Cardiac fibroblast (primary cell): ENCODE measurements around the gene ABCA3.

ENCODE experiments used
- DNase-seq, 2 donors: peaks; one replicate each; pipeline versions ENCODE4 v3.0.0 to v3.0.0-alpha.2; 2010; ENCODE audit warnings: low read depth in 2 of 2
- H3K4me3 ChIP-seq, 2 donors: replicated peaks in 1 of 2; 1 replicate in 1 of 2; 2 replicates in 1 of 2; pipeline ENCODE4 v1.5.1; 2011; ENCODE audit warnings: low read depth in 2 of 2, low read length in 2 of 2, mild to moderate bottlenecking in 2 of 2, moderate library complexity in 1 of 2
- TF ChIP-seq, protein P1 (sequence below): IDR thresholded peaks from one replicate; pipeline ENCODE4 v1.5.1; 2011; ENCODE audit warnings: low read depth, mild to moderate bottlenecking, low read length, inconsistent platforms

The ABCA3 gene

DNA sequence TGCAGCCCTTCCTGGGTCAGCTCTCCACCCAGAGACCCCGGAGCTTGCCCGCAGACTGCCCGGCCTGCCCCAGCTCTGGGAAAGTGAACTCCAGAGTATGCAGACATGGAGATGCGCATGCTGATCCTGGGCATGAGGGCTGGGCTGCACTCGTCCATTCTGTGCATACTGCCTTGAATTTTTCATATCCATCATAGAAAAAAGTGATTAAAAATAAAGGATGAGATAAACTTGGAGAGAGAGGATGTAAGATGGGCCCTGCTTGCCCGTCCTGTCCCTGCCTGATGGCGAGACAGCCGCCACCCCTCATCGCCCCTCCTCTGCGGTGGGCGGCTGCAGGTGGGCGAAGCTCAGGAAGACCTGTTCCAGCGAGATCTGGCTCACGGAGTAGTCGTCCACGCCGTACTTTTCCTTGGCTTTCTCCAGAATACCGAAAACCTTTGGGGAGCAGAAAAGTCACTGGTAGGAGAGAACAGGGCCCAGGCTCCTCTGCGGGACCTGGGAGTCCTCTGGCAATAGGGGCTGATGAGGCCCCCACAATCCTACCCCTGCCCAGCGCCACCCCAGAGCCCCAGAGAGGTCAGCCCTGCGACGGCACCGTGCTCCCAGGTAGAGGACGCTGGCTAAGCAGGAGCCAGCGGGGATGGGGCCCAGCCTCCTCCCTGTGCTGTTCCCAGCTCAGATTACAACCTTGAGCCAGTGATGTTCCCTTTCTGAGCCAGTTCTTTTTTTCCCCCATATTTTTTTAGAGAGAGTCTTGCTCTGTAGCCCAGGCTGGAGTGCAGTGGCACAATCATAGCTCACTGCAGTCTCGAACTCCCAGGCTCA is 63.9 kb downstream of the ABCA3 start:
- TF ChIP-seq, protein P1, sequence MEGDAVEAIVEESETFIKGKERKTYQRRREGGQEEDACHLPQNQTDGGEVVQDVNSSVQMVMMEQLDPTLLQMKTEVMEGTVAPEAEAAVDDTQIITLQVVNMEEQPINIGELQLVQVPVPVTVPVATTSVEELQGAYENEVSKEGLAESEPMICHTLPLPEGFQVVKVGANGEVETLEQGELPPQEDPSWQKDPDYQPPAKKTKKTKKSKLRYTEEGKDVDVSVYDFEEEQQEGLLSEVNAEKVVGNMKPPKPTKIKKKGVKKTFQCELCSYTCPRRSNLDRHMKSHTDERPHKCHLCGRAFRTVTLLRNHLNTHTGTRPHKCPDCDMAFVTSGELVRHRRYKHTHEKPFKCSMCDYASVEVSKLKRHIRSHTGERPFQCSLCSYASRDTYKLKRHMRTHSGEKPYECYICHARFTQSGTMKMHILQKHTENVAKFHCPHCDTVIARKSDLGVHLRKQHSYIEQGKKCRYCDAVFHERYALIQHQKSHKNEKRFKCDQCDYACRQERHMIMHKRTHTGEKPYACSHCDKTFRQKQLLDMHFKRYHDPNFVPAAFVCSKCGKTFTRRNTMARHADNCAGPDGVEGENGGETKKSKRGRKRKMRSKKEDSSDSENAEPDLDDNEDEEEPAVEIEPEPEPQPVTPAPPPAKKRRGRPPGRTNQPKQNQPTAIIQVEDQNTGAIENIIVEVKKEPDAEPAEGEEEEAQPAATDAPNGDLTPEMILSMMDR, result no peak
- no peak for DNase-seq
- no peak overlapping the region for H3K4me3 ChIP-seq

DNA sequence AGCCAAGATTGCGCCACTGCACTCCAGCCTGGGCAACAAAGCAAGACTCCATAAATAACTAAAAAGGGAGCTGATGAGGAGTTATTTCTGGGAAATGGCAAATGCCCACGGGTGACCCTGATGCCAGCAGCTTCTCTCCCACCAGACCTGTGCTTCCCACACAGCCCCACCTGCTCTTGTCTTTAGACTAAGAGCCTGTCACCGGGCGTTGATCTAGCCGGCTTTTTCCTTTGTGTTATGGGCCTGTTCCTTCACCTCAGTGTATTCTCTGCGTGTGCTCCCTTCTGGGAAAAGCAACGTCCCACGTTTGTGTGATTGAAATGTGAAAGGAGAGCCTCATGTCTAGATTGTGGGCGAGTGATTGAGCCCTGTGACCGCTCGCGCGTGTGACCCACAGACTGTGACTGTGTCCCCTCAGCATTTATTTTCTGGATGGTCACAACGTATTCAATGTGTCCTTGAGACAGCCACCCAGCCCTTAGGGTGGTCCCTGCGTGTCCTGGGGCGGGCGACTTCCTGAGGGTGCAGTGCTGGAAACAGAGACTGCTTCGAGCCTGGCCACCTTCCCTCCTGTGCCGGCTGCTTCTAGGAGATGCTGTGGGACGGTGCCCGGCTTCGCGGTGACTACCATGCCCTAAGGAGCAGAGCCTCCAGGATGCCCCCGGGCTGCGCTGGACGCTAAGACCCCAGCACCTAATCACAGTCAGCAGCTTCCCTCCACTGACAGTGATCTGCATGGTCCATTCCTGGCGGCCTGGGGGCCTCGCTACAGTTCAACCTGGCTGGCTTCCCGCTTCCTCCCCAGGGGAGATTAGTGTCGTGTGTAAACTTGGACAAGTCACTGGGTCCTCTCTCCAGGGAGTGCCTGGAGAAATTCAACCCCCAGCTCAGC is 64.8 kb downstream of the ABCA3 start:
- DNase-seq, result no peak
- TF ChIP-seq, protein P1, result no peak
- H3K4me3 ChIP-seq, result no peak overlapping the region

DNA sequence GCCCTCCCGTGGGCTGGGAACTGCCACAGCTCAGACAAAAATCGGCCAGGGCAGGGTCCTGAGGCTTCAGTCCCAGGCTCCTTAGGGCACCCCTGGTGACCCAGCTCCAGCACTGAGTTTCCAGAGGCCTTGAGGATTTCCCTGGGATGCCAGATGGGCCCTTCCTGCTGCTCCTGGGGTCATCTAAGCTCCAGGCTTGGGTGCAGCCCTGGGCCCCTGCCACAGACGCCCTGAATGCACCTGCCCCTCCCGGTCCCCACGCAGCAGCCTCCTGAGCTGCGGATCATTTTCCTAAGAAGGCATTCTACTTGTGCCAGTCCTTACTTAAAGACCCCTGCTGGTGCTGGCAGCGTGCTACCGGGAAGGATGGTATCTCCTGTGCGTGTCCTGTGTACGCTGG is 66.6 kb downstream of the ABCA3 start:
- H3K4me3 ChIP-seq, result no peak overlapping the region
- TF ChIP-seq, protein P1, result no peak
- DNase-seq, result no peak

DNA sequence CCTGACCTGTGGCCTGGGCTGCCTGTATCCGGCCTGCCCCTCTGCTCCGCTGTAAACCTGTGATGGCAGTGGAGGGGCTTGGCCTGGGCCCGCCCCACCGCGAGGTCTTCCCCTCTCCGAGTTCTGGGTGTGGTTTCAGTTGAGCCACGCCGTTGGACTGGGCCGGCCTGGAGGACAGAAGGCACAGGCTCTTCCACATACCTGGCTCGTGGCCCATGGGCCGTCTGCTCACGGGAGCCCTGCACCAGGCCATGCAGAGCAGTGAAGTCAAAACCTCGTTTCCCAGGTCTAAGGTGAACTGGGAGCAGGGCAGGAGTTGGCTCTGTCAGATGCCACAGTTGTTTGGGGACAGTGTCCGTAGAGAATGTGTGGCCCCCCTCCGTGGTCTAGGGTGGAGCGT is 67.0 kb downstream of the ABCA3 start:
- DNase-seq, result no peak
- TF ChIP-seq, protein P1, result no peak

DNA sequence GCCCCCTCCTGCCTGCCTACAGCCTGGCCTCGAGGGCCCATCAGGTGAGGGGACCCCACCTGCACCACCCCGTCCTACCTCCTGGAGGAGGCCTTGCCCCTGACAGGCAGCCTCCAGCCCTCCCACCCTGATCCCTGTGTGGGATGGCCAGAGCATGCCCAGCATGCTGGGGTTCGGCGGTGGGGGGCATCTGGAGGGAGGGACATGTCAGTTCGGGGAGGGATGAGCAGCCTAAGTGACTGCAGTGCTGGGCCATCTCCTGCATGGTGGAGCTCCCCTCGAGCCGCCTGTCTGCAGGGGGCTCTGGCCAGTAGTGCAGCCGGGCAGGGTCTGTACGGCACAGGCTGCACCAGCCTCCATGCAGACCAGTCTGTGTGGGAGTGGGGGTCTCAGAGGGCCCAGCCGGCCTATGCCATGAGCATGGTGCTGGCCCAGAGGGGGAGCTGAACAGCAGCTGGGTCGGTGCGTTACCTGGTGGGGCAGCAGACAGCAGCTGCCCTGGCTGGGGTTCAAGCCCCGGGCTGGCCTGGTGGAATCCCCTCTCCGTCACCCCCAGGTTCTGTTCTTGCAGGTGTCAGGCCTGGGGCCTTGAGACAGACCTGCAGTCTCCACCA is 68.6 kb downstream of the ABCA3 start:
- H3K4me3 ChIP-seq, result no peak overlapping the region
- no peak for DNase-seq
- TF ChIP-seq, protein P1, result no peak

More for the DNA sequence above, 67.0 kb downstream of the ABCA3 start:
- no peak overlapping the region for H3K4me3 ChIP-seq

DNA sequence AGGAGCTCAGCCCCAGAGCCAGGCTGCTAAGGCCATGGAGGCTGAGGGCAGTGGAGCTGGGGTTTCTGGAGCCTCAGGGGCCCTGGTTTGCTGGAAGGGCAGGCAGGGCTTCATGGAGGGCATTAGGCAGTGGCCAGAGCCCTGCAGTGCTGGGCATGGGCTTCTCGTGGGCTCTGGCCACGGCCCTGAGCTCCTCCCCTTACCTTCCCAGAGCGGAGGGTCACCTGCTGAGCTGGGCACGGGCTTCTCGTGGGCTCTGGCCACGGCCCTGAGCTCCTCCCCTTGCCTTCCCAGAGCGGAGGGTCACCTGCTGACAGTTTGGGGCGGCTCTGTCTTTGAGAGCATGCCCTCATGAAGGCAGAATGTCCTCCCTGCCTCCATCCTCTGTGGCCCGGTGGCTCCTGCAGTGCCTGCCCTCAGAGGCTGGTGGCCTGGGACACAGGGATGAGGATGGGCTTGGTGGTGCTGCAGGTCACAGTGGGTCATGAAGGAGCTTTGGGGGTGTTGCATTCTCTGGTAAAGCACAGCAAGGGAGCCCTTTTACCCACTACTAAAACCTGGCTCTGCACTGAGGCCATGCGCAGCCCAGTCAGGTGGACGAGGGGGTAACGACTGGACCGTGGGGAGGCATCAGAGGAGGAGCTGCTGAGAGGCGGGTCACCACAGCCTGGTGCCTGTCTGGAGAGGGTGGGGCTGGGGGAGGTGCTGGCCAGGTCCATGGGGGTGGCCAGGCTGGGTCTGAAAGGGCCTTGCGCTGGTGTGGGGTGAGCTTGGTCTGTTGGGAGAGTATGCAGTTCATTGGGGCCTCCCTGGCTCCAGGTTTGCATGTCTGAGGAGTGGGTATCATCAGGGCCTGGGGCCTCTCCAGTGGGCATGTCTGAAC is 69.7 kb downstream of the ABCA3 start:
- TF ChIP-seq, protein P1, result no peak
- DNase-seq, result no peak

More for the DNA sequence above, 69.7 kb downstream of the ABCA3 start:
- no peak overlapping the region for H3K4me3 ChIP-seq
